ENCODE measurements around the gene TPR.

GRCh38 chr1:186298851-186299250 lies 76.2 kb downstream of the TPR start:
- TF ChIP-seq POLR2A (IDR thresholded peaks at IDR 0.05) (no peak), CTCF (IDR thresholded peaks at IDR 0.05) (no peak)
